K562 (cell line): ENCODE data around the gene PNPLA7. TPM values are rescaled to one million over a fixed set of nuclear protein-coding genes. Genes with fewer than 3 reads are reported as not detected.
A peak's percentile ranks its signal among the peaks of the same experiment; 100 is the strongest.

Experiments used
- CTCFL ChIP-seq: IDR thresholded peaks from 2 replicates; pipeline ENCODE4 v1.6.1; 2011; ENCODE audit warnings: borderline replicate concordance, low read depth, mild to moderate bottlenecking, moderate library complexity, low read length; ENCODE audit not compliant: insufficient read depth, poor library complexity, severe bottlenecking
- DLX4 ChIP-seq: fragments of 250-450 bp; sonication (Bioruptor Pico); IDR thresholded peaks from 2 replicates; pipeline ENCODE4 v1.6.1; 2021; ENCODE audit warnings: mild to moderate bottlenecking
- FOS ChIP-seq: IDR thresholded peaks from 3 replicates; pipeline ENCODE4 v1.6.1; 2011; ENCODE audit not compliant: insufficient read length; ENCODE audit errors: extremely low read depth
- HINFP ChIP-seq: fragments of 450-650 bp; conservative IDR thresholded peaks from 2 replicates; pipeline ENCODE4 v1.6.1; 2016; ENCODE audit warnings: missing genetic modification characterization, low read depth, mild to moderate bottlenecking, control low read depth, missing compliant biosample characterization
- HLTF ChIP-seq: fragments of 450-650 bp; IDR thresholded peaks from 2 replicates; pipeline ENCODE4 v1.6.1; 2016
- HMGXB4 ChIP-seq: sonication (generic); formaldehyde crosslinking; IDR thresholded peaks from 2 replicates; pipeline ENCODE4 v1.8.1; 2023; ENCODE audit warnings: mild to moderate bottlenecking, missing genetic modification reagents
- HNRNPL ChIP-seq: fragments of 200-400 bp; formaldehyde crosslinking; IDR thresholded peaks from 2 replicates; pipeline ENCODE4 v1.6.1; 2017; ENCODE audit warnings: low read depth, mild to moderate bottlenecking, low read length
- MAZ ChIP-seq, 2 experiments: fragments of 450-650 bp in 1 of 2; sonication (generic) in 1 of 2; formaldehyde crosslinking; IDR thresholded peaks in 1 of 2; conservative IDR thresholded peaks in 1 of 2; 2 replicates each; pipeline versions ENCODE4 v1.4.0 to v1.5.0; 2020; ENCODE audit warnings: mild to moderate bottlenecking in 1 of 2, missing genetic modification reagents in 1 of 2
- MCM7 ChIP-seq, 2 experiments: fragments of 450-650 bp; IDR thresholded peaks; 2 replicates each; pipeline ENCODE4 v1.6.1; 2016 to 2018
- NCOR1 ChIP-seq: fragments of 450-650 bp; IDR thresholded peaks from 2 replicates; pipeline ENCODE4 v1.6.1; 2016; ENCODE audit warnings: mild to moderate bottlenecking, moderate library complexity
- SAFB ChIP-seq: fragments of 200-400 bp; formaldehyde crosslinking; IDR thresholded peaks from 2 replicates; pipeline ENCODE4 v1.6.1; 2017; ENCODE audit warnings: low read depth, low read length, borderline replicate concordance
- SIRT6 ChIP-seq: IDR thresholded peaks from one replicate; pipeline ENCODE4 v1.6.1; 2012; ENCODE audit warnings: low read depth, mild to moderate bottlenecking, control low read depth, inconsistent platforms, low read length, moderate library complexity
- SRSF9 ChIP-seq: fragments of 200-400 bp; formaldehyde crosslinking; IDR thresholded peaks from 2 replicates; pipeline ENCODE4 v1.6.1; 2017; ENCODE audit warnings: low read depth, low read length, borderline replicate concordance
- TFAM ChIP-seq: fragments of 250-450 bp; sonication (Bioruptor Pico); conservative IDR thresholded peaks from 2 replicates; pipeline ENCODE4 v1.5.0; 2021; ENCODE audit warnings: mild to moderate bottlenecking, moderate library complexity
- ZFX ChIP-seq: sonication (generic); formaldehyde crosslinking; IDR thresholded peaks from 2 replicates; pipeline ENCODE4 v1.8.0; 2022; ENCODE audit warnings: mild to moderate bottlenecking, missing genetic modification reagents, moderate library complexity
- ZNF224 ChIP-seq: sonication (generic); formaldehyde crosslinking; IDR thresholded peaks from 2 replicates; pipeline ENCODE4 v1.8.0; 2022; ENCODE audit warnings: mild to moderate bottlenecking, missing genetic modification reagents
- ZNF655 ChIP-seq: fragments of 250-450 bp; sonication (Bioruptor Pico); IDR thresholded peaks from 2 replicates; pipeline ENCODE4 v1.5.0; 2021
- polyA plus RNA-seq, 8 experiments: library from polyadenylated mRNA; depleted of rRNA in 4 of 8; stranded (reverse) in 5 of 8; unstranded in 3 of 8; fragments of >200 nt; fragmentation: Nextera tagmentation in 2 of 8; fragmentation: Illumina TruSeq in 1 of 8; extraction: Ambion mirVana in 2 of 8; extraction: Trizol in 1 of 8; gene quantifications; 2 replicates each; pipeline versions ENCODE4 v1.2.1 to v1.2.3, GENCODE V29; 2011 to 2014; ENCODE audit warnings: inconsistent platforms in 1 of 8, missing spikeins in 1 of 8
- total RNA-seq, 7 experiments: library from RNA; depleted of rRNA in 6 of 7; stranded (reverse); fragments of >200 nt in 6 of 7; fragmentation: Illumina TruSeq in 2 of 7; extraction: Trizol in 2 of 7; gene quantifications; 2 replicates each; pipeline versions ENCODE4 v1.2.1 to v1.2.3, GENCODE V29; 2011 to 2021; ENCODE audit warnings: low replicate concordance in 1 of 7
- TF ChIP-seq, protein P1 (sequence below): sonication (generic); formaldehyde crosslinking; IDR thresholded peaks from 2 replicates; pipeline ENCODE4 v1.8.0; 2022; ENCODE audit warnings: missing genetic modification reagents, mild to moderate bottlenecking, borderline replicate concordance

The PNPLA7 gene
- total and polyA plus RNA-seq, 9 of the 15 experiments (the other 6 are each of a cell fraction or from before 2014, with no cell fraction given): 0.01 to 0.85 (median 0.19) TPM; not detected in 1

GRCh38 chr9:137578518-137579258 lies 28.5 kb upstream of the PNPLA7 start, which contains the start of gene DPH7 (continued):
- peak; percentile 74; the same call in 1 of the 2 replicates for TF ChIP-seq HMGXB4 (CRISPR knock-in tag)
- TF ChIP-seq DLX4 (CRISPR knock-in tag): no peak
- no peak for TF ChIP-seq HNRNPL
- no peak for TF ChIP-seq HINFP
- TF ChIP-seq HLTF: no peak
- peak; percentile 14; the same call in 1 of the 2 replicates for TF ChIP-seq SAFB
- no peak for TF ChIP-seq SIRT6
- TF ChIP-seq SRSF9: no peak
- TF ChIP-seq, protein P1, sequence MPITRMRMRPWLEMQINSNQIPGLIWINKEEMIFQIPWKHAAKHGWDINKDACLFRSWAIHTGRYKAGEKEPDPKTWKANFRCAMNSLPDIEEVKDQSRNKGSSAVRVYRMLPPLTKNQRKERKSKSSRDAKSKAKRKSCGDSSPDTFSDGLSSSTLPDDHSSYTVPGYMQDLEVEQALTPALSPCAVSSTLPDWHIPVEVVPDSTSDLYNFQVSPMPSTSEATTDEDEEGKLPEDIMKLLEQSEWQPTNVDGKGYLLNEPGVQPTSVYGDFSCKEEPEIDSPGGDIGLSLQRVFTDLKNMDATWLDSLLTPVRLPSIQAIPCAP (CRISPR knock-in tag): no peak
- TF ChIP-seq FOS: no peak
- TF ChIP-seq CTCFL: peak; percentile 99
- no peak for TF ChIP-seq TFAM (CRISPR knock-in tag)
- no peak for TF ChIP-seq ZNF655
- peak; percentile 45; the same call in 1 of the 2 replicates for TF ChIP-seq NCOR1
- TF ChIP-seq MCM7 (IDR thresholded peaks at IDR 0.05): no peak
- TF ChIP-seq ZNF224 (CRISPR knock-in tag): no peak
- peak; percentile 96 for TF ChIP-seq ZFX (CRISPR knock-in tag)
- peak; percentile 81 to 91 for TF ChIP-seq MAZ (CRISPR knock-in tag; conservative IDR thresholded peaks at IDR 0.05 in 1 of 2, IDR thresholded peaks at IDR 0.05 in 1 of 2)
